HEK293 (cell line): ENCODE measurements around the gene NPHP4.

Experiments used
- CTCF ChIA-PET: fragments of 350-600 bp; formaldehyde crosslinking; extraction: SDS; loops from one replicate; lab custom pipeline; 2021; ENCODE audit warnings: antibody characterized with exemption; lab: Yijun Ruan, JAX
- POLR2A ChIA-PET: fragments of 300-600 bp; formaldehyde crosslinking; extraction: SDS; loops from one replicate; lab custom pipeline; 2020; ENCODE audit warnings: antibody characterized with exemption, inconsistent platforms; lab: Yijun Ruan, JAX
- H3K27ac ChIP-seq: fragments of 200-500 bp; sonication (Bioruptor generic); 2 replicates; pipeline ENCODE4 v1.5.1; 2014; ENCODE audit warnings: low read depth, low read length, control low read depth, inconsistent platforms; ENCODE audit errors: extremely low read depth
- H3K36me3 ChIP-seq, 2 experiments: fragments of 200-500 bp in 1 of 2; sonication (Bioruptor generic) in 1 of 2; 1 replicate in 1 of 2; 2 replicates in 1 of 2; pipeline ENCODE4 v1.5.1; 2014 to 2017; ENCODE audit warnings: inconsistent platforms in 2 of 2, low read length in 2 of 2; ENCODE audit not compliant: control insufficient read depth in 2 of 2, insufficient read depth in 1 of 2
- H3K4me1 ChIP-seq: fragments of 200-500 bp; sonication (Bioruptor generic); 2 replicates; pipeline ENCODE4 v1.5.1; 2014; ENCODE audit warnings: mild to moderate bottlenecking, low read length, inconsistent platforms; ENCODE audit not compliant: control insufficient read depth, insufficient read depth
- H3K4me3 ChIP-seq: 2 replicates; pipeline ENCODE4 v1.5.1; 2011; ENCODE audit warnings: low read depth, mild to moderate bottlenecking, control low read depth, low read length, moderate library complexity
- H3K9me3 ChIP-seq: fragments of 200-500 bp; sonication (Bioruptor generic); 2 replicates; pipeline ENCODE4 v1.5.1; 2014; ENCODE audit warnings: low read depth, low read length, inconsistent platforms; ENCODE audit not compliant: control insufficient read depth, insufficient read depth
- BCL11A ChIP-seq: fragments of 450-650 bp; formaldehyde crosslinking; IDR thresholded peaks from 2 replicates; pipeline ENCODE4 v1.5.1; 2016; ENCODE audit warnings: low read depth, missing biosample characterization, missing genetic modification characterization
- GLI2 ChIP-seq: fragments of 450-650 bp; formaldehyde crosslinking; IDR thresholded peaks from 2 replicates; pipeline ENCODE4; 2017; ENCODE audit warnings: missing biosample characterization, missing genetic modification characterization, low read depth, borderline replicate concordance
- KLF16 ChIP-seq: fragments of 450-650 bp; formaldehyde crosslinking; IDR thresholded peaks from 2 replicates; pipeline ENCODE4 v1.5.1; 2017; ENCODE audit warnings: missing biosample characterization, missing genetic modification characterization
- RBAK ChIP-seq: fragments of 450-650 bp; formaldehyde crosslinking; IDR thresholded peaks from 2 replicates; pipeline ENCODE4 v1.5.1; 2016; ENCODE audit warnings: missing biosample characterization, missing genetic modification characterization
- SP2 ChIP-seq: fragments of 450-650 bp; formaldehyde crosslinking; IDR thresholded peaks from 2 replicates; pipeline ENCODE4 v1.5.1; 2016; ENCODE audit warnings: missing biosample characterization, missing genetic modification characterization
- ZBTB1 ChIP-seq: fragments of 450-650 bp; formaldehyde crosslinking; IDR thresholded peaks from 2 replicates; pipeline ENCODE4 v1.5.1; 2016; ENCODE audit warnings: missing biosample characterization, missing genetic modification characterization
- ZNF121 ChIP-seq: fragments of 450-650 bp; formaldehyde crosslinking; IDR thresholded peaks from 2 replicates; pipeline ENCODE4 v1.5.1; 2016; ENCODE audit warnings: missing biosample characterization, missing genetic modification characterization
- ZNF155 ChIP-seq: fragments of 450-650 bp; formaldehyde crosslinking; IDR thresholded peaks from 2 replicates; pipeline ENCODE4 v1.5.1; 2016; ENCODE audit warnings: missing biosample characterization, missing genetic modification characterization
- ZNF157 ChIP-seq: fragments of 450-650 bp; formaldehyde crosslinking; IDR thresholded peaks from 2 replicates; pipeline ENCODE4 v1.5.1; 2016; ENCODE audit warnings: missing biosample characterization, missing genetic modification characterization
- ZNF394 ChIP-seq: fragments of 450-650 bp; formaldehyde crosslinking; IDR thresholded peaks from 2 replicates; pipeline ENCODE4 v1.5.1; 2016; ENCODE audit warnings: missing biosample characterization, missing genetic modification characterization, mild to moderate bottlenecking, moderate library complexity, borderline replicate concordance
- ZNF530 ChIP-seq: fragments of 450-650 bp; formaldehyde crosslinking; IDR thresholded peaks from 2 replicates; pipeline ENCODE4 v1.5.1; 2016; ENCODE audit warnings: low read depth, missing biosample characterization, missing genetic modification characterization
- ZNF596 ChIP-seq: fragments of 450-650 bp; IDR thresholded peaks from 2 replicates; pipeline ENCODE4 v1.5.0; 2018; ENCODE audit warnings: missing biosample characterization, mild to moderate bottlenecking, missing genetic modification characterization, moderate library complexity
- ZNF654 ChIP-seq: fragments of 450-650 bp; formaldehyde crosslinking; IDR thresholded peaks from 2 replicates; pipeline ENCODE4 v1.5.1; 2016; ENCODE audit warnings: low read depth, missing biosample characterization, missing genetic modification characterization
- ZNF792 ChIP-seq: fragments of 450-650 bp; formaldehyde crosslinking; IDR thresholded peaks from 2 replicates; pipeline ENCODE4 v1.5.1; 2016; ENCODE audit warnings: missing biosample characterization, missing genetic modification characterization
- TF ChIP-seq, protein P1 (sequence below): fragments of 450-650 bp; IDR thresholded peaks from 2 replicates; pipeline ENCODE4 v1.5.1; 2018; ENCODE audit warnings: missing biosample characterization, missing genetic modification characterization
- TF ChIP-seq, protein P2 (sequence below): fragments of 450-650 bp; formaldehyde crosslinking; optimal IDR thresholded peaks from 2 replicates; pipeline ENCODE3; 2016; ENCODE audit warnings: missing biosample characterization, mild to moderate bottlenecking, missing genetic modification characterization
- TF ChIP-seq, protein P3 (sequence below): fragments of 450-650 bp; formaldehyde crosslinking; conservative IDR thresholded peaks from 2 replicates; pipeline ENCODE4 v1.5.1; 2016; ENCODE audit warnings: low read depth, missing biosample characterization, missing genetic modification characterization
- TF ChIP-seq, protein P4 (sequence below): fragments of 450-650 bp; IDR thresholded peaks from 2 replicates; pipeline ENCODE4 v1.5.1; 2018; ENCODE audit warnings: missing biosample characterization, mild to moderate bottlenecking, missing genetic modification characterization
- TF ChIP-seq, protein P5 (sequence below): fragments of 450-650 bp; formaldehyde crosslinking; IDR thresholded peaks from 2 replicates; pipeline ENCODE4 v1.5.1; 2016; ENCODE audit warnings: missing biosample characterization, missing genetic modification characterization, borderline replicate concordance

The NPHP4 gene

DNA sequence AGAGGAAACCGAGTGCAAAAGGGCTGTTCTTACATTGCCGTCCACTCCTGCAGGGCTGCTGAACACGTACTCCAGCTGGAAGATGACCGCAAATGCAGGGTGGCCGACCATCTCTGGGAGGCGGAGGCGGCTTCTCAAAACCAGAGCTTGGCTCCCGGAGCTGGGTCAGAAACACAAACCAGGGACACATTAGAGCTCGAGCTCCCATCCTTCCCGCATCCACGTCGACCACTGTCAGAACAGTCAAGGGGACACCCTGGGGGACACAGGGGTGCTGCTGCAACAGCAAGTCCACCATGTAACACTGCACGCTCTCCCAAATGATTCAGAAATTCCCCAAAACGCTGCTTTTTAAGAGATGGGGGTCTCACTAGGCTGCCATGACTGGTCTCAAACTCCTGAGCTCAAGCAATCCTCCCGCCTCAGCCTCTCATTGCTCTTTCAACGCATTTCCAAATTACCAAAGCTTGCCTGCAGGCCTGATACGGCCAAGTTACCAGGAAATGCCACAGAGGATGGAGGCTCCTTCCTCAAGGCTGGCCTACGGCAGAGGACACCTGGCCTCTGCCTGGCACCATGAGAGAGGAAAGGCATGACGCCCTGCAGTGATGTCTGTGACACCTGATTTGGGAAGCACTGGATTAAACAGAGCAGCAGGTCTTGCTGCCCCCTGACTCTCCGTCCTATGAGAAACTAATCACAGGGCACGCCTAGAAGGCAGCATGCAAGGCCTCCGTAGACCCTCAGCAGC, 45.0 kb downstream of the NPHP4 start:
- no peaks in the 10 kb centered on the region for H3K9me3 ChIP-seq
- TF ChIP-seq GLI2 (tag by site-specific recombination) = no peak
- TF ChIP-seq KLF16 (tag by site-specific recombination) = no peak
- TF ChIP-seq, protein P1, sequence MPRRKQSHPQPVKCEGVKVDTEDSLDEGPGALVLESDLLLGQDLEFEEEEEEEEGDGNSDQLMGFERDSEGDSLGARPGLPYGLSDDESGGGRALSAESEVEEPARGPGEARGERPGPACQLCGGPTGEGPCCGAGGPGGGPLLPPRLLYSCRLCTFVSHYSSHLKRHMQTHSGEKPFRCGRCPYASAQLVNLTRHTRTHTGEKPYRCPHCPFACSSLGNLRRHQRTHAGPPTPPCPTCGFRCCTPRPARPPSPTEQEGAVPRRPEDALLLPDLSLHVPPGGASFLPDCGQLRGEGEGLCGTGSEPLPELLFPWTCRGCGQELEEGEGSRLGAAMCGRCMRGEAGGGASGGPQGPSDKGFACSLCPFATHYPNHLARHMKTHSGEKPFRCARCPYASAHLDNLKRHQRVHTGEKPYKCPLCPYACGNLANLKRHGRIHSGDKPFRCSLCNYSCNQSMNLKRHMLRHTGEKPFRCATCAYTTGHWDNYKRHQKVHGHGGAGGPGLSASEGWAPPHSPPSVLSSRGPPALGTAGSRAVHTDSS = no peak
- no peak for TF ChIP-seq SP2 (tag by site-specific recombination)
- no peak for TF ChIP-seq ZNF596
- TF ChIP-seq, protein P2, sequence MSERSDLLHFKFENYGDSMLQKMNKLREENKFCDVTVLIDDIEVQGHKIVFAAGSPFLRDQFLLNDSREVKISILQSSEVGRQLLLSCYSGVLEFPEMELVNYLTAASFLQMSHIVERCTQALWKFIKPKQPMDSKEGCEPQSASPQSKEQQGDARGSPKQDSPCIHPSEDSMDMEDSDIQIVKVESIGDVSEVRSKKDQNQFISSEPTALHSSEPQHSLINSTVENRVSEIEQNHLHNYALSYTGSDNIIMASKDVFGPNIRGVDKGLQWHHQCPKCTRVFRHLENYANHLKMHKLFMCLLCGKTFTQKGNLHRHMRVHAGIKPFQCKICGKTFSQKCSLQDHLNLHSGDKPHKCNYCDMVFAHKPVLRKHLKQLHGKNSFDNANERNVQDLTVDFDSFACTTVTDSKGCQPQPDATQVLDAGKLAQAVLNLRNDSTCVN (tag by site-specific recombination) = no peak
- TF ChIP-seq ZBTB1 (tag by site-specific recombination) = no peak
- no peak for TF ChIP-seq ZNF157 (tag by site-specific recombination)
- no peak for TF ChIP-seq ZNF121
- TF ChIP-seq ZNF155 (tag by site-specific recombination) = no peak
- no peak for TF ChIP-seq RBAK (tag by site-specific recombination)
- no peak for TF ChIP-seq ZNF394 (tag by site-specific recombination)
- TF ChIP-seq ZNF792 = no peak
- ChIA-PET CTCF (no interaction called here), POLR2A (no interaction called here)
- no peaks in the 10 kb centered on the region for H3K4me1 ChIP-seq
- H3K36me3 ChIP-seq = peaks cover 0 to 52% of the 10 kb centered on the region in 2 experiments; a peak in 1 of 3 replicates
- no peak overlapping the region for H3K4me3 ChIP-seq
- H3K27ac ChIP-seq = no peak overlapping the region

DNA sequence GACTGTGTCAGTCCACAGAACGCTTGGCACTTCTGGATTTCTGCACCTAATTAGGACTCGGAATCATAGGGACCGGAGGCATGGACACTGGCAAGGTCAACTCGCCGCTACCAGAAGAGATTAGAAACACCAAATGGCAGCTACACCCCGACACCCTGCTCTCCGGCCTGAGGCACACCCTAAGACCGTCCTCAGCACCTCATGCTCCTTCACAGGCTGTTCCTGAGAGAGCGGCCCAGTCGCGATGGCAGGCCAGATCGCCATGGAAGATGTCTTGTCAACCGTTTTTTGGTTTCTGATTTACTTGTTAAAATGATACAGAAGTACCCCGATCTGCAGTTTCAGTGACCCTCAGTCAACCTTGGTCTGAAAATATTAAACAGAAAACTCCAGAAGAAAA, 46.8 kb downstream of the NPHP4 start:
- H3K4me1 ChIP-seq = no peaks in the 10 kb centered on the region
- H3K4me3 ChIP-seq = no peak overlapping the region
- H3K27ac ChIP-seq = no peak overlapping the region
- H3K9me3 ChIP-seq = no peaks in the 10 kb centered on the region
- POLR2A ChIA-PET = no interaction called here
- CTCF ChIA-PET = no interaction called here
- peaks cover 0 to 41% of the 10 kb centered on the region in 2 experiments; a peak in 1 of 3 replicates for H3K36me3 ChIP-seq
- TF ChIP-seq, protein P3, sequence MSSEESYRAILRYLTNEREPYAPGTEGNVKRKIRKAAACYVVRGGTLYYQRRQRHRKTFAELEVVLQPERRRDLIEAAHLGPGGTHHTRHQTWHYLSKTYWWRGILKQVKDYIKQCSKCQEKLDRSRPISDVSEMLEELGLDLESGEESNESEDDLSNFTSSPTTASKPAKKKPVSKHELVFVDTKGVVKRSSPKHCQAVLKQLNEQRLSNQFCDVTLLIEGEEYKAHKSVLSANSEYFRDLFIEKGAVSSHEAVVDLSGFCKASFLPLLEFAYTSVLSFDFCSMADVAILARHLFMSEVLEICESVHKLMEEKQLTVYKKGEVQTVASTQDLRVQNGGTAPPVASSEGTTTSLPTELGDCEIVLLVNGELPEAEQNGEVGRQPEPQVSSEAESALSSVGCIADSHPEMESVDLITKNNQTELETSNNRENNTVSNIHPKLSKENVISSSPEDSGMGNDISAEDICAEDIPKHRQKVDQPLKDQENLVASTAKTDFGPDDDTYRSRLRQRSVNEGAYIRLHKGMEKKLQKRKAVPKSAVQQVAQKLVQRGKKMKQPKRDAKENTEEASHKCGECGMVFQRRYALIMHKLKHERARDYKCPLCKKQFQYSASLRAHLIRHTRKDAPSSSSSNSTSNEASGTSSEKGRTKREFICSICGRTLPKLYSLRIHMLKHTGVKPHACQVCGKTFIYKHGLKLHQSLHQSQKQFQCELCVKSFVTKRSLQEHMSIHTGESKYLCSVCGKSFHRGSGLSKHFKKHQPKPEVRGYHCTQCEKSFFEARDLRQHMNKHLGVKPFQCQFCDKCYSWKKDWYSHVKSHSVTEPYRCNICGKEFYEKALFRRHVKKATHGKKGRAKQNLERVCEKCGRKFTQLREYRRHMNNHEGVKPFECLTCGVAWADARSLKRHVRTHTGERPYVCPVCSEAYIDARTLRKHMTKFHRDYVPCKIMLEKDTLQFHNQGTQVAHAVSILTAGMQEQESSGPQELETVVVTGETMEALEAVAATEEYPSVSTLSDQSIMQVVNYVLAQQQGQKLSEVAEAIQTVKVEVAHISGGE = no peak
- TF ChIP-seq, protein P4, sequence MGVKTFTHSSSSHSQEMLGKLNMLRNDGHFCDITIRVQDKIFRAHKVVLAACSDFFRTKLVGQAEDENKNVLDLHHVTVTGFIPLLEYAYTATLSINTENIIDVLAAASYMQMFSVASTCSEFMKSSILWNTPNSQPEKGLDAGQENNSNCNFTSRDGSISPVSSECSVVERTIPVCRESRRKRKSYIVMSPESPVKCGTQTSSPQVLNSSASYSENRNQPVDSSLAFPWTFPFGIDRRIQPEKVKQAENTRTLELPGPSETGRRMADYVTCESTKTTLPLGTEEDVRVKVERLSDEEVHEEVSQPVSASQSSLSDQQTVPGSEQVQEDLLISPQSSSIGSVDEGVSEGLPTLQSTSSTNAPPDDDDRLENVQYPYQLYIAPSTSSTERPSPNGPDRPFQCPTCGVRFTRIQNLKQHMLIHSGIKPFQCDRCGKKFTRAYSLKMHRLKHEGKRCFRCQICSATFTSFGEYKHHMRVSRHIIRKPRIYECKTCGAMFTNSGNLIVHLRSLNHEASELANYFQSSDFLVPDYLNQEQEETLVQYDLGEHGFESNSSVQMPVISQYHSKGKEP (tag by site-specific recombination) = no peak
- TF ChIP-seq ZNF530 (tag by site-specific recombination) = no peak
- TF ChIP-seq BCL11A (tag by site-specific recombination) = no peak
- TF ChIP-seq ZNF654 = no peak
- TF ChIP-seq, protein P5, sequence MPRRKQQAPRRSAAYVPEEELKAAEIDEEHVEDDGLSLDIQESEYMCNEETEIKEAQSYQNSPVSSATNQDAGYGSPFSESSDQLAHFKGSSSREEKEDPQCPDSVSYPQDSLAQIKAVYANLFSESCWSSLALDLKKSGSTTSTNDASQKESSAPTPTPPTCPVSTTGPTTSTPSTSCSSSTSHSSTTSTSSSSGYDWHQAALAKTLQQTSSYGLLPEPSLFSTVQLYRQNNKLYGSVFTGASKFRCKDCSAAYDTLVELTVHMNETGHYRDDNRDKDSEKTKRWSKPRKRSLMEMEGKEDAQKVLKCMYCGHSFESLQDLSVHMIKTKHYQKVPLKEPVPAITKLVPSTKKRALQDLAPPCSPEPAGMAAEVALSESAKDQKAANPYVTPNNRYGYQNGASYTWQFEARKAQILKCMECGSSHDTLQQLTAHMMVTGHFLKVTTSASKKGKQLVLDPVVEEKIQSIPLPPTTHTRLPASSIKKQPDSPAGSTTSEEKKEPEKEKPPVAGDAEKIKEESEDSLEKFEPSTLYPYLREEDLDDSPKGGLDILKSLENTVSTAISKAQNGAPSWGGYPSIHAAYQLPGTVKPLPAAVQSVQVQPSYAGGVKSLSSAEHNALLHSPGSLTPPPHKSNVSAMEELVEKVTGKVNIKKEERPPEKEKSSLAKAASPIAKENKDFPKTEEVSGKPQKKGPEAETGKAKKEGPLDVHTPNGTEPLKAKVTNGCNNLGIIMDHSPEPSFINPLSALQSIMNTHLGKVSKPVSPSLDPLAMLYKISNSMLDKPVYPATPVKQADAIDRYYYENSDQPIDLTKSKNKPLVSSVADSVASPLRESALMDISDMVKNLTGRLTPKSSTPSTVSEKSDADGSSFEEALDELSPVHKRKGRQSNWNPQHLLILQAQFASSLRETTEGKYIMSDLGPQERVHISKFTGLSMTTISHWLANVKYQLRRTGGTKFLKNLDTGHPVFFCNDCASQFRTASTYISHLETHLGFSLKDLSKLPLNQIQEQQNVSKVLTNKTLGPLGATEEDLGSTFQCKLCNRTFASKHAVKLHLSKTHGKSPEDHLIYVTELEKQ (tag by site-specific recombination) = no peak
